NB4 (cell line): ENCODE results near the gene TBC1D1.

Experiments
- CTCF ChIP-seq: IDR thresholded peaks from one replicate; pipeline ENCODE4 v1.5.1; 2012; ENCODE audit warnings: low read depth, low read length
- MAX ChIP-seq: IDR thresholded peaks from 2 replicates; pipeline ENCODE4 v1.6.1; 2011; ENCODE audit warnings: low read depth, low read length
- MYC ChIP-seq: IDR thresholded peaks from 2 replicates; pipeline ENCODE4 v1.6.1; 2011; ENCODE audit warnings: low read depth, low read length
- POLR2A ChIP-seq: IDR thresholded peaks from 2 replicates; pipeline ENCODE4 v1.6.1; 2011; ENCODE audit warnings: mild to moderate bottlenecking; ENCODE audit not compliant: insufficient read length; ENCODE audit errors: extremely low read depth

GRCh38 chr4:38023347-38024205 is 132.7 kb downstream of the TBC1D1 start:
- TF ChIP-seq CTCF (no peak), POLR2A (no peak), MAX (no peak), MYC (no peak)
